ENCODE results near the gene COL15A1.

Gene COL15A1

DNA sequence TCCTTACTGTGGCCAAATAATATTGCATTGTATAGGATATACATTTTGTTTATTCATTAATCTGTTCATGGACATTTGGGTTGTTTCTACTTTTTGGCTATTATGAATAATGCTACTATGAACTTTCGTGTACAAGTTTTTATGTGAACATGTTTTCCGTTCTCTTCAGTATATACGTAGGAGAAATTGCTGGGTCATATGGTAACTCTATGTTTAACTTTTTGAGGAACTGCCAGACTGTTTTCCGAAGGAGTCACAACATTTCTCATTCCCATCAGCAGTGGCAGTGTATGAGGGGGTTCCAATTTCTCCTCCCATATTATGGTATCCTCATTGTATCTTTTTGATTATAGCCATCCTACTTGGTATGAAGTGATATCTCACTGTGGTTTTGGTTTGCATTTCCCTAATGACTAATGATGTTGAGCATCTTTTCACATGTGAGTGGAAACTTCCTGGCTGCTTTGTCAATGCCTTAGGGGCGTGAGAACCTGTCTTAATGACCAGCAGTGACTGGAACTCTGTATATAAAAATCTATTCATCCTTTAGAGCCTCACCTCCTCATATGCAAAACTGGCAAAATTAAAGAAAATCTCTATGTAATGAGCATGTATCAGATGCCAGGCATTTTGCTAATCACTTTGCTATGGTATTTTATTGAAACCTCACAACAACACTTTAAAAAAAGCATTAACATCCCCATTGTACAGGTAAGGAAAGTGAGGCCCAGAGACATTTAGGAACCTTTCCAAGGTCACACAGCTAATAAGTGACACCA, 113.4 kb downstream of the COL15A1 start:
- DNase-seq (ENCODE audit: low read depth) = no peak

DNA sequence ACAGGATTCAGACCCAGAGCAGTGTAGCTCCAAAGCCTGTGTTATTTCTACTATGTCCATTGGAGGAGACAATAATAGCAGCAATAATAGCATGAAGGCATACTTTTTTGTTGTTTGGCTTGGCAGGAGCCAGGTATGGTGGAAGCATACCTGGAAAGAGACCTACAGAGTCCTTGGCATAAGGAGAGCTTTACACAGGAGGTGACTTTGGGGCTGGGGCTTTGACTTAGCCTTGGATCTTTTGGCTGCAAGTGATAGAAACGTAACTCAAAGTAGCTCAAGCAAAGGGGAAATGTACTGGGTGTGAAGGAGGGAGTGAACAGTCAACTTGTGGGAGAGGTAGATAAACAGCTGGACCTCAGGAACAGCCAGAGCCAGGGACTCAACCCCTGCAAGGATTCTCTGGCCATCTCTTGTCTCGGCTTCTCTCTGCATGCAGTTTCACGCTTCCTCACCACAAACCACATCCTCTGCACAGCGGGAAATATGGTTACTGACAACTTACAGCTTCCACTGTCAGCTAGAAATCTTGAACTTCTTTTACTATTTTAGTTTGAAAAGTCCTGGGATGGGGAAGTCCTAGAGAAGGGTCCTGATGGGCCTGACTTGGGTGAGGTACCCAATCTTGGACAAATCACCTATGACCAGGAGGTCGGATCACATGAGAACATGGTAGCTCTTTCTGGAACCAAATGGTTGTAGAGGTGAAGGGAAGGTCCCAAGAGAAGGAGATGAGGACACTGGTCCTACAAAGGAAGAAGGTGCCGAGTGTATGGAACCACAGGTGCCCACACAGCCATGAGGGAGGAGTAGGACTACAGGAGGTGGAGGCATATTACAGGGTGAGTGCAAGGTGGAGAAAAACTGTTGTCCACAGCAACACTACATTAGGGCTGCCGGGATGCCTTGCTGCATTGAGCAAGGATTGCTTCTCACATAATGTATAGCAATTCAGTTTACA, 114.2 kb downstream of the COL15A1 start:
- peak; percentile 60 for DNase-seq (ENCODE audit: low read depth)

DNA sequence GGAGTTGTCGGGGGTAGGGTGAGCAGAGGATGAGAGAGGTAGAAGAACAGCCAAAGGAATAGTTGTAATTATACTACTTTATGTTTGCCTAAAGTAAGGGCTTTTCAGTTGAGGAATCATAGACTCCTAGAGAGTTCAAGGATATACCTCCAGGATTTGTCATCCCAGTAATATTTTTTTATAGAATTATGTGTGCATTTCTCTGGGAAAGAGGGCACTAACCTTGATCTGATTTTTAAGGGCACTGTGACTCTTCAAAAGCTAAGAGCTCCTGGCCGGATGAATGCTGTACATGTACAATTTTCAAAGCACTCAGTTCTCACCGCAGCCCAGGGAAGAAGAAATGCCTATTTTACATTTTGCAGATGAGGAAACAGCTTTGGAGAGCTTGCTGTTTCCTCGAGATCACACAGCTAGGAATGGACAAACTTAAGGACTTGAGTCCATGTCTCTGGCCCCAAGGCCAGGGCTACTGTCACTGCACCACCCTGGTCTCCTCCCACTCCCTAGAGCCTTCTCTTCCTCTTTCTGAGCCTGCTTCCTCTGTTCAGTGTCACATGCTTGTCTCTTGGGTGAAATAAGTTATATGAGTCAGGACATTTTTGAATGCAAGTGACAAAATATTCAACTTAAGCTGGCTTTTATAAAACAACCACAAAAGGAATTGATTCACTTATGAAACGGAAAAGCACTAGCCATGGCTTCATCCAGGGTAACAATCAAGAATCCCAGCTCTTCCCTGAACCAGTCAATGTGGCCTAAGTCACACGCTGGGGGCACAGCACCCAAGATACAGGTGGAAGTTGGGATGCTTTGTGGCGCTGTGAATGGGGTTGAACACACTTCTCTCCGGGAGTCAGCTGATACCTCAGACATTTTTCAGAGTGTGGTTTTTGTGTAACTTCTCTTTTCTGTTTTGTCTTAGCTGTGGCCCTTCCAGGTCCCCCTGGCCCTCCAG, 115.5 kb downstream of the COL15A1 start:
- DNase-seq (ENCODE audit: low read depth) = no peak

DNA sequence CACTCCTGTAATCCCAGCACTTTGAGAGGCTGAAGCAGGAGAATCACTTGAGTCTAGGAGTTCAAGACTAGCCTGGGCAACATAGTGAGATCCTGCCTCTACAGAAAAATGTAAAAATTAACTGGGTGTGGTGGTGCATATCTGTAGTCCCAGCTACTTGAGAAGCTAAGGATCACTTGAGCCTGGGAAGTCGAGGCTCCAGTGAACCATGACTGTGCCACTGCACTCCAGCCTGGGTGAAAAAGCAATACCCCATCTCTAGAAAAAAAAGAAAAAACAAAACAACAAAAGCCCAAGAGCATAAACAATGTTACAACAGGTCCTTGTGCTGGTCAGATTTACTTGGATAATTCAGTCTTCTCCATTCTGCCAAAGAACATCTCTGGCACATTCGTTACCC, 116.9 kb downstream of the COL15A1 start:
- no peak for DNase-seq (ENCODE audit: low read depth)

DNA sequence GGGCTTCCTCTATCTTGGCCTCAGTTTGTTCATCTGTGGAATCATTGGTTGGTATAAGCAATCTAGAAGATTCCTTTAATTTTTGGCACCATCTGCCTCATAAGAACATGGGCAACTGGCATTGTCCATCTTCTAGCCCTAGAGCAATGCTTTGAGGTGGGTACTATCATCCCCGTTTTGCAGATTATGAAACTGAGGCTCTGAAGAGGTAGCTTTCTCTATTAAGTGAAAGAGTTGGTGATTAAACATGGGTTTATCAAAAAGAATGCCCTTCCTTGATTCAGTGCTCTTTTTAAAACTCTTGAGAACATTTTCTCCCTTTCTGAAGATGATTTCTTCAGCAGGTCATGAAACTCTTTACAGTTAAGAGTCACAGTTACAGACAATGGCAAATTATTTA, 118.8 kb downstream of the COL15A1 start:
- DNase-seq (ENCODE audit: low read depth) = no peak

DNA sequence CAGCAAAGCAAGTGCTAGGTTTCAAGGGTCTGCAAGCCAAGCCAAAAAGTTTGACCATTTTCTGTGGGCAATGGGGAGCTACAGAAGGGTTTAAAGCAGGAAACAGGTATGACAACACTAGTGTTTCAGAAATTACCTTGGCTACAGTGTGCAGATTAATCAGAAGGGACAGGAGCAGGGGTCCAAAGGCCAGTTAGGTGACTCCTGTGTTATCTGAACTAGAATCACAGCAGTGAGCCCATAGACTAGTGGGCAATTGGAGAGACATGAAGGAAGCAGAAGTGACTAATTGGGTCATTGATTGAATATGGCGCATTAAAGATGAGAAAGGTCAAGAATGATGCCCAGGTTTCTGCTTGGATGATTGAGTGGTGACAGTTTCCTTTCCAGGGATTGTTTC, 119.8 kb downstream of the COL15A1 start:
- no peak for DNase-seq (ENCODE audit: low read depth)

DNA sequence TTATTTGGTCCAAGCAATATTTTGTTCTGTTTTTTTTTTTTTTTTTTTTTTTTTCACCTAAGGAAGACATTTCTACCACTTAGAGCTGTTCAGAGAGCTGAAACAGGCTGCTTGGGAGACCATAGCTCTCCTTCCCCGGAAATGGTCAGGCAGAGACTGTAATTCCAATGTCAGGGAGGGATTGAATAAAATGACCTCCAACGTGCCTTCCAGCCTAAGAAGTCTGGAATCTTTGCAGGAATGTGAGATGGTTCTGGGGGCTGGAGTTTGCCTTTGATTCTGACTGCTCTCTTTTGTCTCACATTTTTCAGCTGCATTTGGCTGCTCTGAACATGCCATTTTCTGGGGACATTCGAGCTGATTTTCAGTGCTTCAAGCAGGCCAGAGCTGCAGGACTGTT, 122.9 kb downstream of the COL15A1 start:
- no peak for DNase-seq (ENCODE audit: low read depth)

DNA sequence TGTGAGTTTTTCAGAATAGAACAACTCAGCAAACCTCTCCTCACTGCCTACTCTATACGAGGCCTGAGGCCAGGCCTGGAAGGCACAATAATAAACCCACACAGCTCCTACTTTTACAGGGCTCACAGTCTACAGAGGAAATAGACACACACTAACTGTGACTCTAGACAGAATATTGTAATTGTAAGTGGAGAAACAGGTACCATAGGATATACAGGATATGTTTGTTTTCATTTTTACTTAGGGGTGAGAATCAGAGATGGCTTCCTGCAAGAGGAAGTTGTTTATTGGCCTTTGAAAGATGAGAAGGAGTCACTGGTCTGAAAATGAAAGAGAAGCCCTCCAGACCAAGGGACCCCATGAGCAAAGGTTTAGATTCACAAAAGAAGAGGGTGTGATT, 125.4 kb downstream of the COL15A1 start:
- DNase-seq (ENCODE audit: low read depth) = no peak

DNA sequence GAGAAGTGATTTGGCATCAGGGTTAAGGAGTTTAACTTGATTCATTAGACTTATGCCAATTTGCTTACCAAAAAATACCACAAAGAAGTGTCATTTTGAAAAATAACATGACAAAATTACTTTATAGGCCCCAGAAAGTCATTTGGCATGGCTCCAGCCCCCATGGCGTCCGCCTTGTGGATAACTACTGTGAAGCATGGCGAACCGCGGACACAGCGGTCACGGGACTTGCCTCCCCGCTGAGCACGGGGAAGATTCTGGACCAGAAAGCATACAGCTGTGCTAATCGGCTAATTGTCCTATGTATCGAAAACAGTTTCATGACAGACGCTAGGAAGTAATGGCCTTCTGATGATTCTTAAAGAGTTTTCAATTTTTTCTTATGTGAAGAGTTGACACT, 125.8 kb downstream of the COL15A1 start:
- no peak for DNase-seq (ENCODE audit: low read depth)

DNA sequence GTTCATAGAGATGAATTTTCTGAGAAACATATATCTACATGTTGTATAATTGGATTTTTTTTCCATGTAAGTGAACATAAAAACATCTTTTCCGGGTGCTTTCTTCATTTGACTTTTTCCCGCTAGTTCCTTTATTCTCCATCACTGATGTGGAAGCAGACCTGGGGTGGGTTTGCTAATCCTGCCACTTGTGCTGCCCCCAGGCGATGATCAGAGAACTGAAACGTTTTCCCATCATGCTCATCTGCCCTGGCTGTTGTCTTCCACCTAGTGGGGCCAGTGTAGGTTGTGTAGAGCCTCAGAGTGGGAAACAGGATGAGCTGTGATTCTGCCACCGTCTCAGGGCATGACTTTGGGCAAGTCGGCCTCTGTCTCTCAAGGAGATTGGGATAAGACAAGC, 127.0 kb downstream of the COL15A1 start:
- DNase-seq (ENCODE audit: low read depth) = no peak

DNA sequence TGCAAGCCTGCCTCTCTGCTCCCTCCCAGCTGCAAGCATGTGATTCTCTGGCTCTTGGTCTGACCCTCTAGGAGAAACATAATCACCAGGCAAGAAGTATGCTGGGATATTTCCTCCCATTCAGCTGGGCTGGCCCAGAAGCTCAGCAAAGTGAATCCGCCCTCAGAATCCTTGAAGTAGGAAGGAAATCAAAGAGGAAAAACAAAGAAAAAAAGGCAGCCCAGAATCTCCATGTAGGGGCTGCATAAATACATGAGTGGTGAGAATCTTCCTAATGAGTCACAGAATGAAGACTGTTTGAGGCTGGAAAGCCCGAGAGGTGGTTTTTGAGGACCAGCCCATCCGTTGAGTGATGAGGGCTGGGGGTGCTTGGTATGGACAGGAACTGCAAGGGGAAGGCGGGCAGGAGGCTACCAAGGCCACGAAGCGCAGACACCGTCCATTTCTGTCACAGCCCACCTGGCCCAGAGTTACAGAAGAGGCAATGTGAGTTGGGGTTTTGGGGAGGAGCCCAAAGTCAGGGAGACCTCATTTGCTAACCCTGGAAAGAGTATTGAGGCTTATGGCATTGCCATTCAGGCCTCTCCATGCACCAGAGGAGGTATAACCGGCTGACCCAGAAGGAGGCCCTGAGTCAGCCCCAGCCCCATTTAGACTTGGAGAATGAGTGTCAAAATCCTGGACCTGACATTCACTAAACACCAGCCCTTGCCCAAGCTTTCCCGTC, 127.8 kb downstream of the COL15A1 start:
- no peak for DNase-seq (ENCODE audit: low read depth)

DNA sequence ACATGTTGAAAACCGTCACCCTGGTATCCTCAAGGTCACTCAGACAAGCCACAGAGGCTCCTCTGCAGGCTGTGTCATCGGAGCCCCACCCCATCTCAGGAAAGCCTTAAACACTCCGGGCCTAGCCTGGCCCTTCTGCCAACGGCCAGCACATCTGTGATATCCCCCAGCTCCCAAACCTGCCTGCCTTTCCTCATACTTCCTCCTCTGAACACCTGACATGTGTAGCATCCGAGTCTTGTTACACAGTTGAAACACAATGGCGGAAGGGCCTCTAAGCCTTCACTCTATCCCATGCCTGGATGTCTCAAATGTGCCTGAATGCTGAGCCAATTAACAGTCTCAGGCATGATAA, 128.3 kb downstream of the COL15A1 start:
- DNase-seq (ENCODE audit: low read depth) = no peak

DNA sequence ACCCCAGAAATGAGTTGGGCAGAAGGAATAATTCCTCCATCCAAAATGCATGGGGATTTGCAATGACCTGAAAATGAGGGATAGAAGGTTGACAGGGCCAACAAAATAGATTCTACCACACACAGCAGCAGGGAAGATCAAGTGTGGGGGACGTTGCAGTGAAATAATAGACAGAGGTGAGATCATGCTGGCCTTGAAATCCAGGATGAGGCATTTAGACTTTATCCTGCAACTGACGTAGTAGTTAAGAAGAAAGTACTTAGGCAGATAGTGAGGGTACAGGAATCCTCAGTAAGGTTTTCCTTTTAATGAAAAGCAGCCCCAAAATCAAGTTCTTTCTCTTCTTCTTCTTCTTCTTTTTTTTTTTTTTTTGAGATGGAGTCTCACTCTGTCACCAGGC, 129.6 kb downstream of the COL15A1 start:
- no peak for DNase-seq (ENCODE audit: low read depth)

DNA sequence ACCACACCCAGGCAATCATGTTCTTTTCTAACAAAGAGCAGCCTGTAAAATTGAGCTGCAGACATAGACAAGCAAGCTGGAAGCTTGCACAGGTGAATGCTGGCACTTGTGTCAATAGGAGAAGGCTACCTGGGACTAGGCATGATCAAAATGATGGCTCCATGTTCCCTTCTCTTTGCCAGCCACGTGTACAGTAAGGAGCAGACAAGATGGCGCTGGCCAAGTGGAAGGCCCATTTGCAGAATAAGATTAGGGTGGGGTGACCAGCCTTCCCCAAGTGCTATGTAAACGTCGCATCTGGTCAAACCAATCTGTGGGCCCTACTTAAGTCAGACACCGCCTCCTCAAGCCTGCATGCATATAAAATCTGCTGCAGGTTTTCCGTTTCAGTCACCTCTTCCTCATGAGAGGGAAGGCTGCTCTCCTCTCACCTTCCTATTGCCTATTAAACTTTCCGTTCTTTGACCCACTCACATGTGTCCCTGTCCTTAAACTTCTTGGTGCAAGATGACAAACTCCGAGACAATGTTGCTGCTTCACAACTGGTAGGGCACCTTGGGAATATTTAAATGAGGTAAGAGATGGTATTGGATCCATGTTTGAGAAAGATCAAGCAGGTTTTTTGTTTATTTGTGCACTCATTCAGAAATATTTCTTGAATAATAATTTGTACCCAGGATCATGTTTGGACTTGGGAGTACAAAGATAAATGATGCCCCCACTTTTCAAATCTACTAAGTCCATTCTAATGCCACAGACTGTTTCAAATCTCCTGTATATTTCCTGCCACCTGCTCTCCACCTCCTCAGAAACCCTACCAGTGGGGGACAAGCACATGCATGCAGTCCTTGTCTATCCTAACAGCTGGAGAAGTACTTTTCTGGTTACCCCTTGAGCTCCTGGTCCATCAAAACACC, 130.5 kb downstream of the COL15A1 start:
- no peak for DNase-seq (ENCODE audit: low read depth)

DNA sequence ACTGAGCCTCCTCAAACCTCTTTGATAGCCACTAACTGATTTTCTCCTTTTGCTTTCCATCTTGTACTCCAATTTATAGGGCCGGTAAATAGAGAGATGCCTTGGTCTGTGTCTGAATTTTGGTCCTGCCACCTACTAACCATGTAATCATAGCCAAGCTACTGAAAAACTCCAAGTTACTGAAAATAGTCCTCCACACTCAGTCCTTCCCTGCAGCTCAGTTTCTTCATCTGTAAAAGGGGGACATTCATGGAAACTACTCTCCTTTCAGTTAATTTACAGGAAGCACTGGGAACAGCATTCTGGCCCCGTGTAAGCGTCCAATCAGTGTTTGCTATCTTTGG, 131.2 kb downstream of the COL15A1 start:
- no peak for DNase-seq (ENCODE audit: low read depth)

DNA sequence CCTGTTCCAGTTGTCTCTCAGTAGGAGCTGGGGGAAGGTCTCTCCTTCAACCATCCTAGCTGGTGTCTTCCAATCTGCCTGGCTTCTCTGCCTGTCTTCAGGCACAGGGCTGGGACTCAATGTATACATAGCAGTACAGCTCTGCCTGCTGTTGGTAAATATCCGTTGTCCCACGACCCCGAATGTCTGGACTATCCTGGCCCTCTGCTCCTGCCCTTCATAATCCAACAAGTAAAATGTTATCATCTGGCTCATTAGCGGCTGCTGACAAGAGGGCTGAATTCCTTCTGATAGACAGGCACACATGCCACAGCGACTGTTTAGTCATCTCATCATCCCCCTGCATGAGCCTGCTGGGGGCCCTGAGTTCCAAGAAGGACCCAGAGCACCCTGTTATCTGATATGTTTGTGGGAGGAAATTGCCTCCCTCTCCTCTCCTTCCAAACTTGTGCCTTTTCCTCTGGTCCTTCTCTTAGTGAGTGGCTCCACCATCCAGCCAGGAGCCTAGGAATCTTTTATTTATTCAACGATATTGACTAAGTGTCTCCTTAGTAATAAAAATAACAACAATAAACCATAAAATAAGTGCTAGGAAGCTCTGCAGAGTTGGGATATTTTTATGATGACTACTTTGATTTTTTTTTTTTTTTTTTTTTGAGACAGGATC, 131.7 kb downstream of the COL15A1 start:
- no peak for DNase-seq (ENCODE audit: low read depth)

DNA sequence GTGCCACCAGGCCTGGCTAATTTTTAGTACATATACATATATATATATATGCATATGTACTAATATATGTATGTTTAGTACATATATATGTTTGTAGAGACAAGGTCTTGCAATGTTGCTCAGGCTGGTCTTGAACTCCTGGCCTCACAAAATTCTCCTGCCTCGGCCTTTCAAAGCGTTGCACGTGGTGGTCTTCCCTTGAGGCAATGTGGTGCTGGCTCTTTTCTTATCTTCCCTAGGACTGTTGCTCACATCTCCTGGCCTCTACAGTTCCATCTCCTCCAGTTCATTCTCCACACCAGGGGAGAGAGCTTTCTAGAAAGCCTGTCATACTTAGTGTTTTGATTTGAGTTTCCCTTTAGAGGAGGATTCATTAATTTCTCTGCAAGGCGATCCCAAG, 132.3 kb downstream of the COL15A1 start:
- DNase-seq (ENCODE audit: low read depth) = no peak

DNA sequence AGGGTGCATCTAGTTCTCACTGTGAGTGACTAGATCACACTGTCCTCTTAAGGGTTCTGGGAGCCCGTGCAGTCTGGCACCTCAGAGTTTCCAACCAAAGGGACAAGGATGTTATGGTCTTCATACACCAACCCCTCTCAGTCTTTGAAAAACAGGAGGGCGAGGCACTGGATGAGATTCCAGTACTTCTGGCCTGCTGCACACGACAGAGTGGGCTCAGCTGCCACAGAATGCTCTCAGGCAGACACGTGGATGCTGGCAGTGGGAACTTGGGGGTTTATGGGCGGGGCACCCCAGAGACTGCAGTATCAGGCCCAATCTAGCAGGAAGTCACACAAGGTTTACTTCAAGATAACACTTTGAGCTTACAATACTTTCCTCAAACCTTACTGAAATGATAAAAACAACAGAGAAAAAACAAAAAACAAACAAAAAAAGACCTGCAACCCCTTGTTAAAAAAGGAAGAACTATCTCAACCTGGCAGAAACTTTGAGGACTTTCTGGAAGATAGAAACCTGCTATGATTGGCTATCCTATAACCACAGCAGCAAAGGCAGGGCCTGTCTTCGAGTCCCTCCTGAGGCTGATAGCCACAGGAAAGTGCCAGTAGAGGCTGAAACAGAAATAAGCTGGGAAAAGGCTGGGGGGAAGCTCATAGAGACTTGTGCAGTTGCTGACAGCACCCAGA, 132.9 kb downstream of the COL15A1 start:
- DNase-seq (ENCODE audit: low read depth) = no peak

DNA sequence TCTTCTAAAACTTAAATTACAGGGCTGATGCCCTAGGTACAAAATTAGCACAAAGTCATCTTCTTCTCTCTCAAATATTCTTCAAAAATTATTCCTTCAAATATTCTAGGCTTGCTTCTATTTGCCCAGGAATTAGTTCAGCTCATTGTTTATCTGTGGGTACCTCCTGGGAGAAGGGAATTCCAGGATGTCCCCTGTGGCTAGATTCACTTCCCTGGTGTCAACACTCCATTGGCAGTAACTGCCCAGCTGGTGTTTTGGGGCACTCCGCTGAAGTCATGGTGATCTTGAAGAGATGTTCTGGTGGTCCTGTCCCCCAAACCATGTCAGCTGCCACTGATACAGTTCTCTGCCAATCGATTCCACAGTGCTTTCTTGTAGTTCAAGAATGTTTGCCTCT, 135.0 kb downstream of the COL15A1 start:
- DNase-seq (ENCODE audit: low read depth) = no peak

Data from activated T-cell treated with anti-CD3 and anti-CD28 coated beads for 24 hours (primary cell).